Inflammatory macrophage treated with lipopolysaccharide for 4 hours (primary cell): Measurements from ENCODE around the gene FGD3.

ENCODE experiments used
- DNase-seq: peaks from one replicate; pipeline ENCODE4 v3.0.0-alpha.2; 2020

FGD3 gene

GRCh38 chr9:93057703-93058354, 110.5 kb downstream of the FGD3 start:
- DNase-seq: no peak

GRCh38 chr9:93058355-93059010, 111.2 kb downstream of the FGD3 start, which contains the start of gene SUSD3:
Gene SUSD3 (plus strand): TSS chr9:93058701. CDS start chr9:93058743, 42 bp downstream.
- peak; percentile 35 for DNase-seq

- DNase-seq: peak; percentile 49
These were observed 111.8 kb downstream of the FGD3 start for GRCh38 chr9:93059011-93059714.

- DNase-seq: no peak
These were observed 112.6 kb downstream of the FGD3 start for GRCh38 chr9:93059715-93060578.

- peak; percentile 22 for DNase-seq
These were observed 113.5 kb downstream of the FGD3 start for GRCh38 chr9:93060746-93061259.

- DNase-seq: no peak
These were observed 114.0 kb downstream of the FGD3 start for GRCh38 chr9:93061260-93061751.

GRCh38 chr9:93061791-93062763, 114.8 kb downstream of the FGD3 start:
- DNase-seq: no peak

- peak; percentile 64 for DNase-seq
These were observed 117.2 kb downstream of the FGD3 start for GRCh38 chr9:93064392-93065134.

- DNase-seq: peak; percentile 22
These were observed 117.9 kb downstream of the FGD3 start for GRCh38 chr9:93065135-93065720.

- peak; percentile 60 for DNase-seq
These were observed 119.8 kb downstream of the FGD3 start for GRCh38 chr9:93066978-93067603.

- DNase-seq: no peak
These were observed 121.6 kb downstream of the FGD3 start for GRCh38 chr9:93068956-93069355.

- no peak for DNase-seq
These were observed 124.1 kb downstream of the FGD3 start for GRCh38 chr9:93071464-93071863.

GRCh38 chr9:93072383-93072795, 125.1 kb downstream of the FGD3 start:
- no peak for DNase-seq

GRCh38 chr9:93076101-93076791, 128.9 kb downstream of the FGD3 start:
- no peak for DNase-seq

GRCh38 chr9:93076792-93077128, 129.4 kb downstream of the FGD3 start:
- no peak for DNase-seq

- DNase-seq: no peak
These were observed 130.0 kb downstream of the FGD3 start for GRCh38 chr9:93077367-93077766.

- DNase-seq: no peak
These were observed 130.5 kb downstream of the FGD3 start for GRCh38 chr9:93077811-93078210.

- no peak for DNase-seq
These were observed 132.0 kb downstream of the FGD3 start for GRCh38 chr9:93079371-93079770.

GRCh38 chr9:93080406-93080805, 133.1 kb downstream of the FGD3 start:
- DNase-seq: no peak
